ENCODE data around the gene MRPL36. TPM values are rescaled to one million over a fixed set of nuclear protein-coding genes. Genes with fewer than 3 reads are reported as not detected.

The MRPL36 gene
- total RNA-seq, 1 experiment from 2014 or later, result 102 TPM

GRCh38 chr5:1780614-1780930, 19.1 kb downstream of the MRPL36 start:
- POLR2A ChIA-PET (ENCODE audit: low non-redundant PET), result no interaction called here
- BruUV-seq (replicated peaks), result no TSS peak
- intact Hi-C loops (cut with micrococcal nuclease; ENCODE audit: unreplicated experiment), result no loop called here
- no peak for TF ChIP-seq EZH2 (IDR thresholded peaks at IDR 0.05; ENCODE audit: borderline replicate concordance, low read depth, low read length, poor library complexity, severe bottlenecking)
- no peak for TF ChIP-seq CTCF (conservative IDR thresholded peaks at IDR 0.05; ENCODE audit: low read depth, low read length)
- Histone ChIP-seq H3K9me3 (ENCODE audit: low read depth, low read length, poor library complexity, severe bottlenecking) (no peaks in the 10 kb centered on the region), H3K4me3 (ENCODE audit: low read depth, low read length, poor library complexity, severe bottlenecking) (no peak overlapping the region), H3K27me3 (replicated peaks; ENCODE audit: insufficient read depth, low read depth, low read length, poor library complexity) (peaks cover 4% of the 10 kb centered on the region), H3K36me3 (ENCODE audit: insufficient read depth, low read length, poor library complexity, severe bottlenecking) (no peaks in the 10 kb centered on the region), H3K27ac (ENCODE audit: low read depth, low read length, poor library complexity, severe bottlenecking) (no peak overlapping the region), H3K4me1 (ENCODE audit: insufficient read depth, low read length, poor library complexity, severe bottlenecking) (peaks cover 7% of the 10 kb centered on the region)
- CTCF ChIA-PET, result no interaction called here
- no peak for DNase-seq (ENCODE audit: low spot score)

GRCh38 chr5:1779782-1780613, 19.6 kb downstream of the MRPL36 start:
- Histone ChIP-seq H3K9me3 (ENCODE audit: low read depth, low read length, poor library complexity, severe bottlenecking) (no peaks in the 10 kb centered on the region), H3K4me1 (ENCODE audit: insufficient read depth, low read length, poor library complexity, severe bottlenecking) (peaks cover 7% of the 10 kb centered on the region), H3K36me3 (ENCODE audit: insufficient read depth, low read length, poor library complexity, severe bottlenecking) (no peaks in the 10 kb centered on the region), H3K27ac (ENCODE audit: low read depth, low read length, poor library complexity, severe bottlenecking) (no peak overlapping the region), H3K27me3 (replicated peaks; ENCODE audit: insufficient read depth, low read depth, low read length, poor library complexity) (peaks cover 4% of the 10 kb centered on the region), H3K4me3 (ENCODE audit: low read depth, low read length, poor library complexity, severe bottlenecking) (no peak overlapping the region)
- intact Hi-C loops (cut with micrococcal nuclease; ENCODE audit: unreplicated experiment), result no loop called here
- no peak for TF ChIP-seq EZH2 (IDR thresholded peaks at IDR 0.05; ENCODE audit: borderline replicate concordance, low read depth, low read length, poor library complexity, severe bottlenecking)
- no peak for TF ChIP-seq CTCF (conservative IDR thresholded peaks at IDR 0.05; ENCODE audit: low read depth, low read length)
- BruUV-seq (replicated peaks), result no TSS peak
- ChIA-PET CTCF (no interaction called here), POLR2A (ENCODE audit: low non-redundant PET) (no interaction called here)
- no peak for DNase-seq (ENCODE audit: low spot score)

- TF ChIP-seq CTCF (conservative IDR thresholded peaks at IDR 0.05; ENCODE audit: low read depth, low read length), result no peak
- no peak for TF ChIP-seq EZH2 (IDR thresholded peaks at IDR 0.05; ENCODE audit: borderline replicate concordance, low read depth, low read length, poor library complexity, severe bottlenecking)
- BruUV-seq (replicated peaks), result no TSS peak
- no peaks in the 10 kb centered on the region for H3K36me3 ChIP-seq (ENCODE audit: insufficient read depth, low read length, poor library complexity, severe bottlenecking)
- ChIA-PET CTCF (no interaction called here), POLR2A (ENCODE audit: low non-redundant PET) (no interaction called here)
- H3K4me3 ChIP-seq (ENCODE audit: low read depth, low read length, poor library complexity, severe bottlenecking), result no peak overlapping the region
- H3K27me3 ChIP-seq (replicated peaks; ENCODE audit: insufficient read depth, low read depth, low read length, poor library complexity), result peaks cover 8% of the 10 kb centered on the region
- H3K27ac ChIP-seq (ENCODE audit: low read depth, low read length, poor library complexity, severe bottlenecking), result no peak overlapping the region
- DNase-seq (ENCODE audit: low spot score), result no peak
- H3K9me3 ChIP-seq (ENCODE audit: low read depth, low read length, poor library complexity, severe bottlenecking), result no peaks in the 10 kb centered on the region
- peaks cover 7% of the 10 kb centered on the region for H3K4me1 ChIP-seq (ENCODE audit: insufficient read depth, low read length, poor library complexity, severe bottlenecking)
- intact Hi-C loops (cut with micrococcal nuclease; ENCODE audit: unreplicated experiment), result no loop called here
Measured at GRCh38 chr5:1779021-1779680, 20.5 kb downstream of the MRPL36 start.

Data from A673 (cell line).